GM23338 (cell line): Measurements from ENCODE around the gene DOCK1. TPM values are rescaled to one million over a fixed set of nuclear protein-coding genes. Genes with fewer than 3 reads are reported as not detected.

ENCODE experiments used
- ATAC-seq: fragments of 200-7000 bp; cut with Tn5 transposase; 3 replicates; pipeline ENCODE4 v1.9.1; 2020
- DNase-seq: peaks from one replicate; pipeline ENCODE4 v3.0.0-alpha.2; 2015; ENCODE audit warnings: low spot score
- H2AFZ ChIP-seq: fragments of 200-600 bp; sonication (generic); 2 replicates; pipeline ENCODE4 v1.8.0; 2016; ENCODE audit warnings: antibody characterized with exemption, mild to moderate bottlenecking, moderate library complexity
- H3F3A ChIP-seq: fragments of 200-600 bp; sonication (generic); replicated peaks from 2 replicates; pipeline ENCODE4 v1.8.0; 2017; ENCODE audit warnings: antibody characterized with exemption, mixed run types, low read depth
- H3K27ac ChIP-seq: fragments of 200-600 bp; sonication (generic); 2 replicates; pipeline ENCODE4 v1.6.1; 2016; ENCODE audit warnings: low read depth
- H3K27me3 ChIP-seq: fragments of 200-600 bp; sonication (generic); 2 replicates; pipeline ENCODE4 v1.8.0; 2016; ENCODE audit warnings: mild to moderate bottlenecking, mixed run types, moderate library complexity; ENCODE audit not compliant: insufficient read depth
- H3K36me3 ChIP-seq: fragments of 200-600 bp; sonication (generic); 2 replicates; pipeline ENCODE4 v1.8.0; 2016; ENCODE audit warnings: mild to moderate bottlenecking; ENCODE audit not compliant: insufficient read depth
- H3K4me1 ChIP-seq: fragments of 200-600 bp; sonication (generic); 2 replicates; pipeline ENCODE4 v1.8.0; 2016; ENCODE audit warnings: mild to moderate bottlenecking, moderate library complexity; ENCODE audit not compliant: insufficient read depth
- H3K4me2 ChIP-seq: fragments of 200-600 bp; sonication (generic); 2 replicates; pipeline ENCODE4 v1.7.1; 2017; ENCODE audit warnings: mixed run types
- H3K4me3 ChIP-seq: fragments of 200-600 bp; sonication (generic); 2 replicates; pipeline ENCODE4 v1.6.1; 2016; ENCODE audit warnings: mixed run types
- H3K79me2 ChIP-seq: fragments of 200-600 bp; sonication (generic); replicated peaks from 2 replicates; pipeline ENCODE4 v1.8.0; 2017; ENCODE audit warnings: mild to moderate bottlenecking; ENCODE audit not compliant: insufficient read depth
- H3K9me2 ChIP-seq: fragments of 200-600 bp; sonication (generic); 2 replicates; pipeline ENCODE4 v1.8.0; 2017; ENCODE audit not compliant: insufficient read depth
- H4K20me1 ChIP-seq: fragments of 200-600 bp; sonication (generic); replicated peaks from 2 replicates; pipeline ENCODE4 v1.8.0; 2017; ENCODE audit warnings: mild to moderate bottlenecking; ENCODE audit not compliant: insufficient read depth
- H3K27ac Mint-ChIP-seq: 2 replicates; pipeline ENCODE4 v1.8.0; 2020; ENCODE audit warnings: inconsistent platforms, mild to moderate bottlenecking, moderate library complexity, mixed read lengths
- H3K27me3 Mint-ChIP-seq: 3 replicates; pipeline ENCODE4 v1.8.0; 2022; ENCODE audit warnings: low read depth, mild to moderate bottlenecking, moderate library complexity, mixed read lengths, inconsistent platforms; ENCODE audit not compliant: insufficient read depth, poor library complexity
- H3K36me3 Mint-ChIP-seq: 3 replicates; pipeline ENCODE4 v1.8.0; 2021; ENCODE audit warnings: low read depth, mild to moderate bottlenecking, inconsistent platforms, moderate library complexity, mixed read lengths
- H3K4me1 Mint-ChIP-seq: 3 replicates; pipeline ENCODE4 v1.8.0; 2020; ENCODE audit warnings: mild to moderate bottlenecking, inconsistent platforms, mixed read lengths
- H3K4me3 Mint-ChIP-seq: 3 replicates; pipeline ENCODE4 v1.8.0; 2021; ENCODE audit warnings: moderate library complexity, mild to moderate bottlenecking, inconsistent platforms, mixed read lengths
- H3K9me3 Mint-ChIP-seq: 3 replicates; pipeline ENCODE4 v1.8.0; 2020; ENCODE audit warnings: moderate library complexity, mild to moderate bottlenecking, inconsistent platforms, mixed read lengths
- CREB1 ChIP-seq: fragments of 250-450 bp; sonication (Bioruptor Pico); IDR thresholded peaks from 2 replicates; pipeline ENCODE4 v1.5.0; 2020; ENCODE audit warnings: low read depth, mild to moderate bottlenecking, moderate library complexity
- JUNB ChIP-seq: IDR thresholded peaks from one replicate; pipeline ENCODE4 v1.6.1; 2016; ENCODE audit warnings: antibody characterized with exemption; ENCODE audit not compliant: unreplicated experiment
- NANOG ChIP-seq: IDR thresholded peaks from 2 replicates; pipeline ENCODE4 v1.6.1; 2016; ENCODE audit warnings: antibody characterized with exemption, borderline replicate concordance
- POLR2AphosphoS5 ChIP-seq: IDR thresholded peaks from 2 replicates; pipeline ENCODE4 v1.6.1; 2016; ENCODE audit warnings: antibody characterized with exemption, low read depth
- ZNF114 ChIP-seq: fragments of 250-450 bp; sonication (Bioruptor Pico); IDR thresholded peaks from 2 replicates; pipeline ENCODE4 v1.5.0; 2020; ENCODE audit warnings: mild to moderate bottlenecking, moderate library complexity
- polyA plus RNA-seq: library from polyadenylated mRNA; unstranded; fragments of >200 nt; fragmentation: Nextera tagmentation; extraction: Ambion mirVana; gene quantifications from 2 replicates; pipeline ENCODE4 v1.2.1, GENCODE V29; 2016
- total RNA-seq: library from RNA; depleted of rRNA; stranded (reverse); fragments of >200 nt; shearing (Covaris generic); gene quantifications from 2 replicates; pipeline ENCODE4 v1.2.3, GENCODE V29; 2014
- TF ChIP-seq, protein P1 (sequence below), 2 experiments: fragments of 200-600 bp in 1 of 2; sonication (generic) in 1 of 2; conservative IDR thresholded peaks; 2 replicates each; pipeline versions ENCODE4 v1.5.1 to v1.6.1; 2016 to 2017; ENCODE audit warnings: antibody characterized with exemption in 2 of 2, low read depth in 2 of 2, mild to moderate bottlenecking in 2 of 2, moderate library complexity in 1 of 2
- TF ChIP-seq, protein P2 (sequence below): IDR thresholded peaks from one replicate; pipeline ENCODE4 v1.6.1; 2018; ENCODE audit warnings: antibody characterized with exemption; ENCODE audit not compliant: unreplicated experiment
- TF ChIP-seq, protein P3 (sequence below): IDR thresholded peaks from 2 replicates; pipeline ENCODE4 v1.6.1; 2016; ENCODE audit warnings: antibody characterized with exemption

The DOCK1 gene
- total and polyA plus RNA-seq, 2 experiments from 2014 or later, result 13.2 to 55.3 TPM

- Histone ChIP-seq H3K27me3 (no peaks in the 10 kb centered on the region), H3K4me2 (no peak overlapping the region), H3K4me1 (no peaks in the 10 kb centered on the region), H3K9me2 (no peaks in the 10 kb centered on the region), H3K27ac (no peak overlapping the region), H3K36me3 (no peaks in the 10 kb centered on the region; the same call in 1 of the 2 replicates), H3F3A (peaks cover 10% of the 10 kb centered on the region), H2AFZ (no peak overlapping the region), H3K4me3 (no peak overlapping the region), H4K20me1 (peaks cover 9% of the 10 kb centered on the region), H3K79me2 (peaks cover 84% of the 10 kb centered on the region)
- Mint-ChIP-seq H3K36me3 (peaks cover 23% of the 10 kb centered on the region), H3K9me3 (peaks cover 9% of the 10 kb centered on the region; the same call in 2 of the 3 replicates), H3K4me1 (no peaks in the 10 kb centered on the region; the same call in 2 of the 3 replicates), H3K27ac (no peak overlapping the region), H3K27me3 (no peaks in the 10 kb centered on the region), H3K4me3 (no peak overlapping the region)
- TF ChIP-seq POLR2AphosphoS5, result no peak
- TF ChIP-seq, protein P1, sequence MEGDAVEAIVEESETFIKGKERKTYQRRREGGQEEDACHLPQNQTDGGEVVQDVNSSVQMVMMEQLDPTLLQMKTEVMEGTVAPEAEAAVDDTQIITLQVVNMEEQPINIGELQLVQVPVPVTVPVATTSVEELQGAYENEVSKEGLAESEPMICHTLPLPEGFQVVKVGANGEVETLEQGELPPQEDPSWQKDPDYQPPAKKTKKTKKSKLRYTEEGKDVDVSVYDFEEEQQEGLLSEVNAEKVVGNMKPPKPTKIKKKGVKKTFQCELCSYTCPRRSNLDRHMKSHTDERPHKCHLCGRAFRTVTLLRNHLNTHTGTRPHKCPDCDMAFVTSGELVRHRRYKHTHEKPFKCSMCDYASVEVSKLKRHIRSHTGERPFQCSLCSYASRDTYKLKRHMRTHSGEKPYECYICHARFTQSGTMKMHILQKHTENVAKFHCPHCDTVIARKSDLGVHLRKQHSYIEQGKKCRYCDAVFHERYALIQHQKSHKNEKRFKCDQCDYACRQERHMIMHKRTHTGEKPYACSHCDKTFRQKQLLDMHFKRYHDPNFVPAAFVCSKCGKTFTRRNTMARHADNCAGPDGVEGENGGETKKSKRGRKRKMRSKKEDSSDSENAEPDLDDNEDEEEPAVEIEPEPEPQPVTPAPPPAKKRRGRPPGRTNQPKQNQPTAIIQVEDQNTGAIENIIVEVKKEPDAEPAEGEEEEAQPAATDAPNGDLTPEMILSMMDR (conservative IDR thresholded peaks at IDR 0.05; ENCODE audit: low read depth in 2 of 2), result no peak
- TF ChIP-seq ZNF114 (CRISPR knock-in tag), result no peak
- TF ChIP-seq, protein P2, sequence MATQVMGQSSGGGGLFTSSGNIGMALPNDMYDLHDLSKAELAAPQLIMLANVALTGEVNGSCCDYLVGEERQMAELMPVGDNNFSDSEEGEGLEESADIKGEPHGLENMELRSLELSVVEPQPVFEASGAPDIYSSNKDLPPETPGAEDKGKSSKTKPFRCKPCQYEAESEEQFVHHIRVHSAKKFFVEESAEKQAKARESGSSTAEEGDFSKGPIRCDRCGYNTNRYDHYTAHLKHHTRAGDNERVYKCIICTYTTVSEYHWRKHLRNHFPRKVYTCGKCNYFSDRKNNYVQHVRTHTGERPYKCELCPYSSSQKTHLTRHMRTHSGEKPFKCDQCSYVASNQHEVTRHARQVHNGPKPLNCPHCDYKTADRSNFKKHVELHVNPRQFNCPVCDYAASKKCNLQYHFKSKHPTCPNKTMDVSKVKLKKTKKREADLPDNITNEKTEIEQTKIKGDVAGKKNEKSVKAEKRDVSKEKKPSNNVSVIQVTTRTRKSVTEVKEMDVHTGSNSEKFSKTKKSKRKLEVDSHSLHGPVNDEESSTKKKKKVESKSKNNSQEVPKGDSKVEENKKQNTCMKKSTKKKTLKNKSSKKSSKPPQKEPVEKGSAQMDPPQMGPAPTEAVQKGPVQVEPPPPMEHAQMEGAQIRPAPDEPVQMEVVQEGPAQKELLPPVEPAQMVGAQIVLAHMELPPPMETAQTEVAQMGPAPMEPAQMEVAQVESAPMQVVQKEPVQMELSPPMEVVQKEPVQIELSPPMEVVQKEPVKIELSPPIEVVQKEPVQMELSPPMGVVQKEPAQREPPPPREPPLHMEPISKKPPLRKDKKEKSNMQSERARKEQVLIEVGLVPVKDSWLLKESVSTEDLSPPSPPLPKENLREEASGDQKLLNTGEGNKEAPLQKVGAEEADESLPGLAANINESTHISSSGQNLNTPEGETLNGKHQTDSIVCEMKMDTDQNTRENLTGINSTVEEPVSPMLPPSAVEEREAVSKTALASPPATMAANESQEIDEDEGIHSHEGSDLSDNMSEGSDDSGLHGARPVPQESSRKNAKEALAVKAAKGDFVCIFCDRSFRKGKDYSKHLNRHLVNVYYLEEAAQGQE, result no peak
- ATAC-seq (no peak), DNase-seq (no peak)
These were observed 40.3 kb downstream of the DOCK1 start for GRCh38 chr10:126945351-126946030.

DNA sequence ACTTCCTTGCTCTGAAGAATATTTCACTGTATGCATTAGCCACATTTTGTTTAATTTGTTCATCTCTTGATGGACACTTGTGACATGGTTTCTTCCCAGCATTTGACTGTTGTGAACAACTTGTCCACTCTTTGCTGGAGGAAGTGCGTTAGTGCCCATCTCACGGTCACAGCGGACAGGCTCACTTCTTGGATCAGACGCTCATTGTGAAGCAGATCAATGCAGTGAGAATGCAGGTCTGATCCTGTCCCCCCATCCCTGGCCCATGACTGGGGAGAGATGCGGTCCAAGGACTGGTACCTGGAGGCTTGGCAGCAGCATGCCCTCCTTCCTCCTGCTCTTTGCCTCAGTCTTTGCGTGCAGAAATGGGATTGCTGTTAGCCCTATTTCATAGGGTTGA, 41.5 kb downstream of the DOCK1 start:
- TF ChIP-seq CREB1 (CRISPR knock-in tag), result no peak
- TF ChIP-seq NANOG, result no peak
- TF ChIP-seq, protein P1 (conservative IDR thresholded peaks at IDR 0.05; ENCODE audit: low read depth in 2 of 2), result no peak
- TF ChIP-seq, protein P3, sequence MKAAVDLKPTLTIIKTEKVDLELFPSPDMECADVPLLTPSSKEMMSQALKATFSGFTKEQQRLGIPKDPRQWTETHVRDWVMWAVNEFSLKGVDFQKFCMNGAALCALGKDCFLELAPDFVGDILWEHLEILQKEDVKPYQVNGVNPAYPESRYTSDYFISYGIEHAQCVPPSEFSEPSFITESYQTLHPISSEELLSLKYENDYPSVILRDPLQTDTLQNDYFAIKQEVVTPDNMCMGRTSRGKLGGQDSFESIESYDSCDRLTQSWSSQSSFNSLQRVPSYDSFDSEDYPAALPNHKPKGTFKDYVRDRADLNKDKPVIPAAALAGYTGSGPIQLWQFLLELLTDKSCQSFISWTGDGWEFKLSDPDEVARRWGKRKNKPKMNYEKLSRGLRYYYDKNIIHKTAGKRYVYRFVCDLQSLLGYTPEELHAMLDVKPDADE, result no peak
- no peak for TF ChIP-seq JUNB
- TF ChIP-seq, protein P2, result no peak
- Histone ChIP-seq H3F3A (peaks cover 22% of the 10 kb centered on the region), H3K9me2 (no peaks in the 10 kb centered on the region), H3K4me1 (no peaks in the 10 kb centered on the region), H3K4me2 (no peak overlapping the region), H3K27ac (no peak overlapping the region), H2AFZ (no peak overlapping the region), H4K20me1 (no peaks in the 10 kb centered on the region; the same call in 1 of the 2 replicates), H3K27me3 (no peaks in the 10 kb centered on the region), H3K79me2 (peaks cover 84% of the 10 kb centered on the region), H3K36me3 (no peaks in the 10 kb centered on the region; the same call in 1 of the 2 replicates), H3K4me3 (no peak overlapping the region)
- DNase-seq, result no peak
- Mint-ChIP-seq H3K9me3 (peaks cover 9% of the 10 kb centered on the region; the same call in 2 of the 3 replicates), H3K4me1 (no peaks in the 10 kb centered on the region; the same call in 2 of the 3 replicates), H3K4me3 (no peak overlapping the region), H3K27ac (no peak overlapping the region), H3K27me3 (no peaks in the 10 kb centered on the region), H3K36me3 (peaks cover 23% of the 10 kb centered on the region)
- no peak for ATAC-seq
